ENCODE results near the gene EPN2.

EPN2 gene

GRCh38 chr17:19333736-19334290 is 96.6 kb downstream of the EPN2 start:
- DNase-seq, result no peak

- no peak for DNase-seq
Observed at GRCh38 chr17:19334331-19334730, 97.2 kb downstream of the EPN2 start.

GRCh38 chr17:19335951-19336631 is 98.9 kb downstream of the EPN2 start:
- DNase-seq, result no peak

- DNase-seq, result no peak
Observed at GRCh38 chr17:19336938-19337711, 100.0 kb downstream of the EPN2 start.

GRCh38 chr17:19337712-19338023 is 100.5 kb downstream of the EPN2 start:
- DNase-seq, result no peak

- DNase-seq, result no peak
Observed at GRCh38 chr17:19338031-19338990, 101.1 kb downstream of the EPN2 start.

- DNase-seq, result no peak
Observed at GRCh38 chr17:19339341-19339815, 102.2 kb downstream of the EPN2 start.

GRCh38 chr17:19341211-19341631 is 104.1 kb downstream of the EPN2 start:
- DNase-seq, result no peak

GRCh38 chr17:19341641-19342610 is 104.8 kb downstream of the EPN2 start:
- no peak for DNase-seq

GRCh38 chr17:19342611-19343255 is 105.6 kb downstream of the EPN2 start:
- no peak for DNase-seq

- no peak for DNase-seq
Observed at GRCh38 chr17:19343256-19343630, 106.1 kb downstream of the EPN2 start.

GRCh38 chr17:19343671-19344151 is 106.5 kb downstream of the EPN2 start:
- DNase-seq, result no peak

- no peak for DNase-seq
Observed at GRCh38 chr17:19344311-19345066, 107.3 kb downstream of the EPN2 start.

- no peak for DNase-seq
Observed at GRCh38 chr17:19345067-19345460, 107.9 kb downstream of the EPN2 start.

- no peak for DNase-seq
Observed at GRCh38 chr17:19345486-19346350, 108.6 kb downstream of the EPN2 start.

- DNase-seq, result no peak
Observed at GRCh38 chr17:19346351-19347255, 109.4 kb downstream of the EPN2 start.

GRCh38 chr17:19347323-19348080 is 110.3 kb downstream of the EPN2 start:
- no peak for DNase-seq

Measured in NCI-H2029 (cell line).